GM12892 (cell line): Measurements from ENCODE around the gene DDA1.

Experiments
- DNase-seq: peaks from one replicate; pipeline ENCODE4 v3.0.0; 2011; ENCODE audit not compliant: insufficient read length
- FAIRE-seq: peaks from 2 replicates; lab custom pipeline; 2011; peaks lifted over from hg19 to GRCh38; lab: Jason Lieb, UNC
- POLR2A ChIP-seq: IDR thresholded peaks from 2 replicates; pipeline ENCODE4 v1.6.1; 2011; ENCODE audit warnings: low read depth, low read length, control low read depth
- POLR2AphosphoS5 ChIP-seq: IDR thresholded peaks from 2 replicates; pipeline ENCODE4 v1.6.1; 2011; ENCODE audit warnings: low read depth, low read length, control low read depth
- TAF1 ChIP-seq: IDR thresholded peaks from 2 replicates; pipeline ENCODE4 v1.6.1; 2011; ENCODE audit warnings: low read depth, mild to moderate bottlenecking, control low read depth, low read length, borderline replicate concordance

DDA1 gene

GRCh38 chr19:17321655-17322489, 12.5 kb downstream of the DDA1 start:
- TF ChIP-seq POLR2AphosphoS5 = peak; percentile 56; the same call in 1 of the 2 replicates
- peak; percentile 28; the same call in 1 of the 2 replicates for TF ChIP-seq POLR2A
- no peak for TF ChIP-seq TAF1
- DNase-seq (no peak), FAIRE-seq (no peak)

- TF ChIP-seq TAF1 = no peak
- no peak for TF ChIP-seq POLR2AphosphoS5
- TF ChIP-seq POLR2A = no peak
- FAIRE-seq (no peak), DNase-seq (no peak)
These were observed 13.5 kb downstream of the DDA1 start for GRCh38 chr19:17322854-17323253.

DNA sequence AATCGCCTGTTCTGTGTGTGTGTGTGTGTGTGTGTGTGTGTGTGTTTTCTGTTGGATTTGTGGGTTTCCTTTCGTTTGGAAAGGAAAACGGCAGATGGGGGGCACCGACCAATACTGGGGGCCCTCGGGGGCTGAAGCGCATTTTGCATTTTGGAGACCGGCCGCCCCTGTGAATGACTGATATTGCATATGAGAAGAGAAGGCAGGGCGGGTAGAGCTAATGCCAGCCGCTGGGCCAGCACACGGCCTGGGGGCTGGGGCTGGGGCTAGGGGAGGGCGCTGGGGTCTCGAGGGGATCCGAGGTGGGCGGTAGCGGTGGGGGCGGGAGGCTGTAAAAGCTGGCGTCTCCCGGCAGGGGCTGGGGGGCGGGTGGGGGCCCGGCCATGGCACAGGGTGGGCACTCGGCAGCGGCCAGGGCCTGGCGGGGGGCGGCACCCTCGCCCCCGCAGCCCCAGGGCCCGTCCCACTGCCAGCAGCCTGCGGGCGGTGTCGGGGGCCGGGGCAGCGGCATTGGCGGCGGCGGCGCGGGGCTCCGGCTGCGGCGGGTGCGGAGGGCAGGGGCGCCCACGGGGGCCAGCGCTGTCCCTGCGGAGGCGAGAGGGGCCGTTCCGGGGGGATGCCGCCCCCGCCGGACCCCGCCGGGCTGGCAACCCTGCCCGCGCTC, 14.1 kb downstream of the DDA1 start:
- TF ChIP-seq POLR2A (no peak), POLR2AphosphoS5 (no peak), TAF1 (no peak)
- FAIRE-seq (no peak), DNase-seq (no peak)

DNA sequence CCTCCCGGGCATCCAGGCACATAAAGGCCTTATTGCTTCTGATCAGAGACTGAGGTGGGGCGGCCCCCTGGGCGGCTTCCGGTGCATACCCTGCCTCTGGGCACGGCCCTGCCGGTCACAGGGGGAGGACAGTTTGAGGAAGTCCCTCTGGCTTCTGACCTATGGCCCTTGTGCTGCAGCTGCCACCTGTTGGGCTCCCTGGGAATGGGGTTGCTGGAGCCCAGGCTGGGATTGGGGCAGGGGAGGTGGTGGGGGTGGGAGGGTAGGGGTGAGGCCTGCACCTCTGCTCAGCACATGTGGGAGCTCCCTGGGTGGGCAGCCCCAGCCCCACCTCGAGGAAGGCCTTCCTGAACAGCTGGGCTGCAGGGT, 14.6 kb downstream of the DDA1 start:
- TF ChIP-seq POLR2A (no peak), POLR2AphosphoS5 (no peak), TAF1 (no peak)
- DNase-seq (no peak), FAIRE-seq (no peak)

GRCh38 chr19:17324357-17325114, 15.2 kb downstream of the DDA1 start:
- no peak for FAIRE-seq
- no peak for DNase-seq

DNA sequence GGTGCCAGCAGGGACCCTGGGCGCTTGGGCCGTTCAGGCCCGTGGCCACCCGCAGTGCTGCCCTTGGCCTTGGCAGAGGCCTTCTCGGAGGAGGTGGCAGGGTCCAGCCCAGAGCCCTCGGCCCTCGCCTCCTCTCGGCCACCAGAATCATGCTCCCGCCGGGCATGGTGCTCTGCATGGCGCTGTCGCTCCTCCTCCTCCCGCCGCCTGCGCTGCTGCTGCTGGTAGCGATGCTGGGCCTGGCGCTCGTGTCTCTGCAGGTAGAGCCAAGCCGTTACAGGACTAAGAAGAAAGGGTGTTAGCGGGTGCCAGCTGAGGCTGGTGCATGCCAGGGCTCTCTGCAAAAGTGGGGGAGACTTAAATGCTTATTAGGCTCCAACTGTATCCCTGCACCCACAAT, 15.8 kb downstream of the DDA1 start:
- TF ChIP-seq POLR2A (no peak), TAF1 (no peak), POLR2AphosphoS5 (no peak)
- DNase-seq = no peak
- FAIRE-seq = no peak

More at GRCh38 chr19:17324357-17325114, 15.2 kb downstream of the DDA1 start:
- no peak for TF ChIP-seq POLR2A
- TF ChIP-seq TAF1 = no peak
- TF ChIP-seq POLR2AphosphoS5 = no peak

- TF ChIP-seq POLR2A (no peak), TAF1 (no peak), POLR2AphosphoS5 (no peak)
- DNase-seq = no peak
- FAIRE-seq = no peak
These were observed 16.7 kb downstream of the DDA1 start for GRCh38 chr19:17325881-17326594.

- no peak for TF ChIP-seq POLR2A
- DNase-seq = no peak
- no peak for FAIRE-seq
These were observed 17.2 kb downstream of the DDA1 start for GRCh38 chr19:17326595-17326966.

DNA sequence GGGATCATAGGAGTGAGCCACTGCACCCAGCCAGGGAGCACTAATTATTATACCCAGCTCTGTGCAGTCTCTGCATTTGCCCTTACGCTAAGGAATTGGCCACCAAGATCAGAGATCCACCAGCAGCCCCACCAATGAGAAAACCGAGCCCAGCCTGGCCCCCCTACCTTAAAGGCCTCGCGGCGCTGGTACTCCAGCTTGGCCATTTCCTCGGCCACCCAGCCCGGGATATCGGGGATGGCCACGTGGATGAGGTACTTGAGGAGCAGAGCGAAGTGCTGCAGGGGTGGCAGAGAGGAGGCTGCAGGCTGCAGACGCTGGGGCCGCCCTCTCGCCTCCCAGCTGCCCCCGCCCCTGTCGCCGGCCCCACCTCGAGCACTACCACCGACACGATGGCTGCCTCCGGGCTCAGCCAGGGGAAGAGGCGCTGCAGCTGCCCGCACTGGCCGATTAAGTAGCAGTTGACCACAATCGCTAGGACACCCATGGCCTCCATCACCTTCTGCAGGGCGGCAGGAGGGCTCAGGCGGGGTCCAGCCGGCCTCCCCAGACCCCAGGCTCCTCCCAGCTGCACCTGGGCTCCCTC, 17.8 kb downstream of the DDA1 start:
- DNase-seq (no peak), FAIRE-seq (no peak)
- TF ChIP-seq POLR2A = no peak
- TF ChIP-seq TAF1 = no peak

DNA sequence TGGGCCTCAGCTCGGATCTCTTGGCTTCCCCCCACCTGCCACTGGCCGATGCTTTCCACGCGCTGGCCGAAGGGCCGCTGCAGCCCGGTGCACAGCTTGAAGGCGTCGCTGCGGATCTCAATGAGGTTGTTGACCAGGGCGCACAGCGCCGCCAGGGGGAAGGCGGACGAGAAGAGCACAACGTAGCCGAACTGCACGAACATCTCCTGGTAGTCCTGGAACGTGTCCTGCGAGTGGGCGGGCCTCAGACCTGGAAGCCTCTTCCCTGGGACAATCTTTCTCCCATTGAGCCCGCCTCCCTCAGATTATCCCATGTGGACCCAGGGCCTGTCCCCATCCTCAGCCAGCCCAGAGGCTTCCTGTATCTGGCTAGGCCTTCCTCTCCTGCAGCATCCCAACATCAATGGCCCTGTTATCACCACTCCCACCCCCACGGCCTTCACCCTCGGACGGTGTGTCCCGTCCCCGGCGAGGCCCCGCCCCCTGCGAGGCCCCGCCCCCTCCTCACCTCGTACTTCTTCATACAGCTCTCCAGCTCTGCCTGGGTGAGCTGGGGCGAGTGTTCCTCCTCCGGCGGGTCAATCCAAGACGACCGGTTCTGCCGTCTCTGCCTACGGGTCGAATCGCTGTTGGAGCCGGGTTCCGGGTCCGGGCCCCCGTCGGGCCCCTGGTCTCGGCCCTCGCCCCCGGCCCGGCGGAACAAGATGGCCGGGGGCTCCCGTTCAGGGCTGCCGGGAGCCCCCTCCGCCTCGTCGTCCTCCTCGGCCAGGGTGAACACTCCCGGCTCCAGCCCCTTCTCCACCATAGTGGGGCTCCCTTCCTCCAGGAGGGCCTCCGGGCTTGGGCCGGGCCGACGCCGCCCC, 18.5 kb downstream of the DDA1 start:
- DNase-seq = peak; percentile 77
- FAIRE-seq = peak; percentile 66
- TF ChIP-seq TAF1 = no peak
